H1 (cell line): ENCODE measurements around the gene NHS. TPM values are rescaled to one million over a fixed set of nuclear protein-coding genes. Genes with fewer than 3 reads are reported as not detected.

Experiments
- CTCF ChIA-PET: fragments of 300-600 bp; sonication (Branson Sonifier 250); formaldehyde crosslinking; loops from one replicate; lab custom pipeline; 2021; ENCODE audit not compliant: partially characterized antibody; lab: Charles Lee
- POLR2A ChIA-PET: fragments of 300-600 bp; sonication (Branson Sonifier 250); formaldehyde crosslinking; loops from one replicate; lab custom pipeline; 2021; ENCODE audit warnings: inconsistent platforms; ENCODE audit not compliant: partially characterized antibody; lab: Charles Lee
- DNase-seq, 2 experiments: peaks; one replicate each; pipeline versions ENCODE4 v3.0.0 to v3.0.0-alpha.2; 2010 to 2022; ENCODE audit warnings: low spot score in 2 of 2, low read depth in 1 of 2, mixed read lengths in 1 of 2
- FAIRE-seq: peaks from 2 replicates; lab custom pipeline; 2011; peaks lifted over from hg19 to GRCh38; lab: Jason Lieb, UNC
- H2AFZ ChIP-seq: 2 replicates; pipeline ENCODE4 v1.8.1; 2012; ENCODE audit warnings: low read length, inconsistent platforms
- H2AK5ac ChIP-seq: 2 replicates; pipeline ENCODE4 v1.6.1; 2013; ENCODE audit warnings: low read depth, low read length
- H2BK120ac ChIP-seq: replicated peaks from 2 replicates; pipeline ENCODE3; 2013; ENCODE audit warnings: low read depth, low read length, inconsistent platforms
- H2BK12ac ChIP-seq: 2 replicates; pipeline ENCODE4 v1.6.1; 2013; ENCODE audit warnings: low read depth, low read length
- H2BK15ac ChIP-seq: 2 replicates; pipeline ENCODE4 v1.6.1; 2013; ENCODE audit warnings: low read length
- H2BK20ac ChIP-seq: 2 replicates; pipeline ENCODE4 v1.6.1; 2013; ENCODE audit warnings: low read length
- H2BK5ac ChIP-seq: 2 replicates; pipeline ENCODE4 v1.6.1; 2013; ENCODE audit warnings: low read depth, low read length
- H3K14ac ChIP-seq: 2 replicates; pipeline ENCODE4 v1.6.1; 2013; ENCODE audit warnings: inconsistent platforms; ENCODE audit not compliant: insufficient read length
- H3K18ac ChIP-seq: 2 replicates; pipeline ENCODE4 v1.6.1; 2013; ENCODE audit warnings: low read length; ENCODE audit errors: extremely low read depth
- H3K23ac ChIP-seq: 2 replicates; pipeline ENCODE4 v1.6.1; 2013; ENCODE audit warnings: inconsistent platforms; ENCODE audit not compliant: insufficient read length
- H3K23me2 ChIP-seq: 2 replicates; pipeline ENCODE4 v1.6.1; 2013; ENCODE audit warnings: low read depth, low read length
- H3K27ac ChIP-seq: 2 replicates; pipeline ENCODE4 v1.6.1; 2011; ENCODE audit warnings: low read depth, low read length, inconsistent platforms
- H3K27me3 ChIP-seq, 4 experiments: replicated peaks in 1 of 4; 1 replicate in 1 of 4; 2 replicates in 3 of 4; pipeline versions ENCODE4 v1.6.1 to v1.8.1; 2011 to 2013; ENCODE audit warnings: low read length in 3 of 4, mild to moderate bottlenecking in 3 of 4, inconsistent platforms in 2 of 4, mixed read lengths in 2 of 4, moderate library complexity in 1 of 4; ENCODE audit not compliant: control insufficient read depth in 3 of 4, insufficient read depth in 3 of 4; ENCODE audit errors: extremely low read depth in 1 of 4
- H3K36me3 ChIP-seq, 4 experiments: 2 replicates each; pipeline versions ENCODE4 v1.6.1 to v1.8.1; 2011 to 2013; ENCODE audit warnings: mild to moderate bottlenecking in 4 of 4, low read length in 3 of 4, moderate library complexity in 2 of 4, control low read depth in 1 of 4, inconsistent platforms in 1 of 4; ENCODE audit not compliant: insufficient read depth in 4 of 4, control insufficient read depth in 2 of 4
- H3K4ac ChIP-seq: replicated peaks from 2 replicates; pipeline ENCODE3; 2013; ENCODE audit warnings: low read length, low read depth, mixed read lengths, inconsistent platforms; ENCODE audit not compliant: insufficient read length
- H3K4me1 ChIP-seq, 4 experiments: replicated peaks in 1 of 4; 1 replicate in 1 of 4; 2 replicates in 3 of 4; pipeline versions ENCODE4 v1.6.1 to v1.8.1; 2011 to 2013; ENCODE audit warnings: low read length in 3 of 4, inconsistent platforms in 2 of 4, mixed read lengths in 1 of 4; ENCODE audit not compliant: insufficient read depth in 4 of 4, control insufficient read depth in 3 of 4
- H3K4me2 ChIP-seq, 2 experiments: 2 replicates each; pipeline versions ENCODE4 v1.6.1 to v1.8.1; 2011 to 2013; ENCODE audit warnings: low read depth in 2 of 2, low read length in 2 of 2, control low read depth in 1 of 2, inconsistent platforms in 1 of 2, mild to moderate bottlenecking in 1 of 2; ENCODE audit not compliant: insufficient read depth in 1 of 2
- H3K4me3 ChIP-seq, 4 experiments: fragments of 200-600, 300-600 bp in 1 of 4; sonication (generic), shearing (Covaris generic), sonication (Bioruptor Twin) in 1 of 4; 2 replicates each; pipeline versions ENCODE4 v1.5.1 to v1.8.1; 2011 to 2016; ENCODE audit warnings: low read length in 4 of 4, low read depth in 3 of 4, control low read depth in 2 of 4, inconsistent platforms in 2 of 4, mild to moderate bottlenecking in 2 of 4, mixed read lengths in 1 of 4, moderate library complexity in 1 of 4; ENCODE audit not compliant: insufficient read depth in 2 of 4; ENCODE audit errors: extremely low read depth in 1 of 4
- H3K56ac ChIP-seq: replicated peaks from 2 replicates; pipeline ENCODE3; 2013; ENCODE audit warnings: low read depth, mild to moderate bottlenecking, mixed read lengths, low read length, inconsistent platforms; ENCODE audit not compliant: insufficient read length
- H3K79me1 ChIP-seq: 2 replicates; pipeline ENCODE4 v1.6.1; 2013; ENCODE audit warnings: low read depth, low read length, control low read depth
- H3K79me2 ChIP-seq, 2 experiments: 2 replicates each; pipeline versions ENCODE4 v1.6.1 to v1.8.1; 2012 to 2013; ENCODE audit warnings: low read length in 2 of 2, mild to moderate bottlenecking in 2 of 2, inconsistent platforms in 1 of 2; ENCODE audit not compliant: insufficient read depth in 2 of 2, control insufficient read depth in 1 of 2
- H3K9ac ChIP-seq, 4 experiments: replicated peaks in 1 of 4; 1 replicate in 1 of 4; 2 replicates in 3 of 4; pipeline versions ENCODE4 v1.6.1 to v1.8.1; 2011 to 2013; ENCODE audit warnings: low read depth in 3 of 4, low read length in 3 of 4, control low read depth in 2 of 4, mild to moderate bottlenecking in 2 of 4, moderate library complexity in 2 of 4, inconsistent platforms in 1 of 4; ENCODE audit errors: extremely low read depth in 1 of 4
- H3K9me3 ChIP-seq, 2 experiments: 2 replicates each; pipeline versions ENCODE4 v1.6.1 to v1.8.1; 2012 to 2013; ENCODE audit warnings: mild to moderate bottlenecking in 2 of 2, moderate library complexity in 2 of 2, control low read depth in 1 of 2, inconsistent platforms in 1 of 2, low read depth in 1 of 2, low read length in 1 of 2, mixed read lengths in 1 of 2; ENCODE audit not compliant: insufficient read depth in 2 of 2
- H4K20me1 ChIP-seq, 2 experiments: replicated peaks in 1 of 2; 2 replicates each; pipeline versions ENCODE3 to v1.8.1; 2011 to 2013; ENCODE audit warnings: inconsistent platforms in 2 of 2, low read length in 2 of 2, mild to moderate bottlenecking in 1 of 2; ENCODE audit not compliant: insufficient read depth in 2 of 2, control insufficient read depth in 1 of 2
- H4K5ac ChIP-seq: 2 replicates; pipeline ENCODE4 v1.6.1; 2013; ENCODE audit warnings: low read length, low read depth, mixed read lengths, inconsistent platforms; ENCODE audit not compliant: insufficient read length
- H4K8ac ChIP-seq: 2 replicates; pipeline ENCODE4 v1.8.0; 2013; ENCODE audit warnings: mild to moderate bottlenecking, moderate library complexity, low read length, inconsistent platforms; ENCODE audit not compliant: insufficient read depth; ENCODE audit errors: extremely low read depth
- H4K91ac ChIP-seq: replicated peaks from 2 replicates; pipeline ENCODE3; 2013; ENCODE audit warnings: low read length, mixed read lengths, inconsistent platforms; ENCODE audit not compliant: insufficient read length
- CBX8 ChIP-seq: fragments of 300-800, 300-1000 bp; sonication (generic); IDR thresholded peaks from 2 replicates; pipeline ENCODE4 v1.7.1; 2016; ENCODE audit warnings: low read depth, low read length, borderline replicate concordance
- CTCF ChIP-seq, 3 experiments: IDR thresholded peaks; 1 replicate in 2 of 3; 2 replicates in 1 of 3; pipeline versions ENCODE4 v1.5.1 to v1.6.1; 2011; ENCODE audit warnings: low read length in 3 of 3, mild to moderate bottlenecking in 3 of 3, inconsistent platforms in 2 of 3, low read depth in 1 of 3, moderate library complexity in 1 of 3; ENCODE audit not compliant: insufficient read depth in 1 of 3; ENCODE audit errors: control extremely low read depth in 1 of 3
- E2F6 ChIP-seq: IDR thresholded peaks from 2 replicates; pipeline ENCODE4 v1.6.1; 2012; ENCODE audit warnings: inconsistent platforms
- EGR1 ChIP-seq: IDR thresholded peaks from 2 replicates; pipeline ENCODE4 v1.6.1; 2011; ENCODE audit warnings: low read depth, low read length, borderline replicate concordance
- KDM4A ChIP-seq: IDR thresholded peaks from one replicate; pipeline ENCODE4 v1.7.1; 2012; ENCODE audit warnings: low read depth, mild to moderate bottlenecking, moderate library complexity, low read length, inconsistent platforms; ENCODE audit not compliant: severe bottlenecking
- NRF1 ChIP-seq: IDR thresholded peaks from 2 replicates; pipeline ENCODE4 v1.6.1; 2011; ENCODE audit warnings: mild to moderate bottlenecking, low read depth, low read length, improper control_type of control experiment
- SAP30 ChIP-seq: fragments of 300-600 bp; sonication (generic); IDR thresholded peaks from 2 replicates; pipeline ENCODE4 v1.7.1; 2012; ENCODE audit warnings: low read length, moderate library complexity, mild to moderate bottlenecking, inconsistent platforms; ENCODE audit not compliant: insufficient read depth, insufficient replicate concordance
- TAF7 ChIP-seq: optimal IDR thresholded peaks from 2 replicates; pipeline ENCODE3; 2011; ENCODE audit warnings: low read depth, mild to moderate bottlenecking, inconsistent platforms, low read length, moderate library complexity, borderline replicate concordance
- WGBS, 2 experiments: shearing (Covaris generic) in 1 of 2; methylation state at CpG; one replicate each; pipeline versions ENCODE4 v1.1.6 to v1.1.7; 2013 to 2015; ENCODE audit warnings: low lambda C conversion rate in 2 of 2, mixed read lengths in 2 of 2, inconsistent platforms in 1 of 2, low coverage in 1 of 2, missing lambda C conversion rate in 1 of 2; ENCODE audit not compliant: insufficient replicate concordance in 2 of 2, insufficient coverage in 1 of 2, insufficient read length in 1 of 2; ENCODE audit errors: extremely low coverage in 1 of 2, missing lambda C conversion rate in 1 of 2; 5-methylcytosine and 5-hydroxymethylcytosine counted together
- polyA plus RNA-seq, 7 experiments: library from polyadenylated mRNA; depleted of rRNA in 3 of 7; stranded (reverse) in 5 of 7; unstranded in 2 of 7; fragments of >200 nt in 5 of 7; fragments of 200-250 nt in 2 of 7; gene quantifications; 1 replicate in 5 of 7; 2 replicates in 1 of 7; 4 replicates in 1 of 7; pipeline versions ENCODE4 v1.2.1 to v1.2.3, GENCODE V29; 2011 to 2013; ENCODE audit warnings: missing spikeins in 2 of 7, mixed read lengths in 2 of 7
- total RNA-seq: library from RNA; stranded (reverse); fragmentation: NEBNext Ultra II Directional; extraction: Animal tissue kit (Norgen Biotek cat#: 25700); gene quantifications from 2 replicates; pipeline ENCODE4 v1.2.1, GENCODE V29; 2021

The NHS gene
- total and polyA plus RNA-seq, 2 of the 8 experiments (the other 6 are each of a cell fraction or from before 2014, with no cell fraction given): 2.2 to 6.7 TPM

GRCh38 chrX:17737986-17738713, 363.1 kb downstream of the NHS start:
- Histone ChIP-seq H3K4me3 (peak overlapping the region; percentile 42 to 66 (median 48); a peak in 7 of 8 replicates), H3K36me3 (no peaks in the 10 kb centered on the region), H3K4ac (no peak overlapping the region), H3K4me1 (peaks cover 0 to 2% (median 0%) of the 10 kb centered on the region in 4 experiments; a peak in 1 of 7 replicates), H3K79me2 (no peaks in the 10 kb centered on the region), H2AFZ (no peak overlapping the region), H2BK5ac (no peak overlapping the region), H3K23me2 (peaks cover 2% of the 10 kb centered on the region; the same call in 1 of the 2 replicates), H2BK12ac (no peak overlapping the region), H3K23ac (no peak overlapping the region), H3K9me3 (no peaks in the 10 kb centered on the region), H4K20me1 (peaks cover 0 to 2% of the 10 kb centered on the region in 2 experiments), H3K27ac (no peak overlapping the region), H2BK120ac (no peak overlapping the region), H4K8ac (peak overlapping the region; percentile 25; the same call in 1 of the 2 replicates), H2AK5ac (no peak overlapping the region), H4K5ac (no peak overlapping the region), H3K56ac (no peak overlapping the region), H2BK20ac (no peak overlapping the region), H3K9ac (no peak overlapping the region), H2BK15ac (no peak overlapping the region), H3K27me3 (peaks cover 0 to 16% (median 8%) of the 10 kb centered on the region in 4 experiments; a peak in 5 of 7 replicates), H3K79me1 (no peaks in the 10 kb centered on the region), H3K4me2 (peak overlapping the region; percentile 83 to 96), H3K18ac (no peak overlapping the region), H3K14ac (no peak overlapping the region), H4K91ac (no peak overlapping the region)
- WGBS, 2 experiments: 5% methylated on average over 16 of the region's 45 CpGs; no CpG with 5 or more reads in 1 of the 2 experiments
- ChIA-PET CTCF (no interaction called here), POLR2A (no interaction called here)
- FAIRE-seq (peak; percentile 91), DNase-seq (peak in 1 of 2 experiments; percentile 49)
- TF ChIP-seq EGR1 (no peak), KDM4A (peak; percentile 59), CTCF (IDR thresholded peaks at IDR 0.05; ENCODE audit: control extremely low read depth in 1 of 3, insufficient read depth in 1 of 3, low read depth in 1 of 3, low read length in 3 of 3) (no peak), CBX8 (no peak), TAF7 (no peak), SAP30 (no peak), E2F6 (peak; percentile 94), NRF1 (no peak)
